ENCODE measurements around the gene YIPF3.
"Not testable (repeated sequence)": the region's sequence is repeated elsewhere in the genome, so short reads cannot be mapped to it uniquely, and the experiment has no call there.

YIPF3 gene

DNA sequence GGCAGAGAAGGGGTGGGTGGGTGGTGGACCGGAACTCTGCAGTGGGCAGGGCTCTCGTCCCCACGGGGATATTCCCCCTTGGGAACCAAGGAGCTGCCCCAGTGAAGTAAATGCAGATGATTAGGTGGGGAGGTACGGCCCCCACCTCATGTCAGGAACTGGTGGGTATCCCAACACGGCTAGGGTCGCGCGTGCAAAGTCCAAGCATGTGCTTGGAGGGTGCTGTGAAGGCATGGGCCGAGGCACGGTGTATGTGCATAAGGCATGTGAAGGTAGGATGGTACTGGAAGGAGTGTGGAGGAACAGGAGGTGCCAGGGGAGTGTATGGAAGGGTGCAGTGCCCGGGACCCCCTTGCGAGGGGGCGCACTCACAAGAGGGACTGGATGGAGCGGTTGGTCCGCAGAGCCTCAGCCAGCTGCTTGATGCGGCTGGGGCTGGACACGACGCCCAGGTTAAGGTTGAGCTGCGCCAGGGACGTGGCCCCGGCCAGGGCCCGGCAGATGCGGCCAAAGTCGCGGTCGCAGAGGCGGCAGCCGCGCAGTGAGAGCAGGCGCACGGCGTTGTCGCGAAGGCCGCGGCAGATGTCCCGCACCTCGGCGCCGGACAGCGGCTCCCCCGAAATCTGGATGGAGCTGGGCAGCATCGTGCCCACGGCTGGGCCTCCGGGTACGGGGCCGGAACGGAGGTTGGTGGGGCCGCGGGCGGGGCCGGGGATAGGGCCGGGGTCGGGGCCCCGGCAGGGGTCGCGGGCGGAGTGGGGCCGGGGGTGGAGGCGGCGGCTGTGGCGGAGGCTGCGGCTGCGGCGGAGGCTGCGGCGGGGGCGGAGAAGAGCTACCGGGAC lies 7.4 kb downstream of the YIPF3 start:
- no peak for DNase-seq

DNA sequence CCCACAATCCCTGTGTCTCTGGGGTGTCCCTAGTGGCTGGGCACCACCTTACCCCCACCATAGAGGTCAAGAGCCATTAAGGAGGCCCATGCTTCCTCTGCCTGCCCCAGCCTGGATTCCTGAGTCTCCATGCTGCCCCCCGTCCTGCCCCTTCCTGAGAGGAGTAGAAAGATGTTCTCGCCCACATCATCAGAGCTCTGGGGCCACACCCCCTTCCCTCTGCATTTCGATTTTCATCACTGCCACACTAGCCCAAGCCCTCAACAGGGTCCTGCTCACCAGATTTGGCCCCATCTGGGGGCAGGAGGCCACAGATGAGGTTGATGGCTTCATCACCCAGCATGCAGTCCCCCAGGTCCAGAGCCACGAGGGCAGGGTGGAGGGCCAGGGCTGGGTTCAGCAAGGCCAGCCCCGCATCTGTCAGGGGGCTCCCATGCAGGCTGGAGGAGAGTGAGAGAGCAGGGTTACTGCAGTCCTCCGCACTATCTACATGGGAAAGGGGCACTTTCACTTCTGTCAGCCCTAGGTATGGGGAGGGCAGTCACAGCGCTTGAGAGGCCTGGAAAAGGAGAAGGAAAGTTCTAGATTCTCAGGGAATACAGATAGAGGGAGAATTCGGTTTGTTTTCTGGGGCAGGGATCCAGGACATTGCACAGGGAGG lies 8.1 kb downstream of the YIPF3 start:
- no peak for DNase-seq

DNA sequence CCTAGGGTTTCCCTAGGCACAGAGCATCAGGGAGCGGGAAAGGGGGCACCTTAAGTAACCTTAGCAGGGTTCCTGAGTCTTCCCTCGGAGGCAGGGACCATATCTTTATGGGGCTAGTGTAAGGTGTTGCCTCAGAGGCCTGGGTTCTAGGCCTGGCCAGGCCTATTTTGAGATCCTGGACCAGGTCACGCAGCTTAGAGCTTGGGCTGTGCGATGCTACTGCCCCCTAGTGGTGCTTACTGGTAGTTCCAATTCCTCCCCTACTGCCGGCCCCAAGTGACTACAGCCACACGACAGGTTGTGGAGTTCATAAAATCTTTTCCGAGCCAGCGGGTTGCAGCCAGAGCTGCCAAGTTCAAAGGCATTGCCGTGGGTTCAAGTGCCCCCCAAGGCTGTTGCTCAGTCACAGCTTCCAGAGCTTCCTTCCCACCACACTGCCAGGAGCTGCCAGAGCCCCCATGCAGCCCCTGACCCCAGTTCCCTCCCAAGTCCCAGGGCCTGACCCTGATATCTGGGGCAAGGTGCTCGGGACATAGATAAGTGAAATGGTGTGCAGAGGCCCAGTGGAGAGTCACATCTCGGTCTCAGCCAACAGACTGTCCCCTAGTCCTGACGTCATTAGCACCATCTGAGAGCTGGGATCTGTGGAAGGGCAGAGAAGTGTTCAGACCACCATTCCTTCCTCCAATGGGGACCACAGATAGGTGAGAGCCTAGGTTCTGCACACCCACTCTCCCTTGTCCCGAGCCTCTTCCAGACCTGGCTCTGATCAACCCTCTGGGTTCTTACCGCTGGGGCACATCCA lies 9.9 kb downstream of the YIPF3 start:
- DNase-seq: peak; percentile 64 to 97

DNA sequence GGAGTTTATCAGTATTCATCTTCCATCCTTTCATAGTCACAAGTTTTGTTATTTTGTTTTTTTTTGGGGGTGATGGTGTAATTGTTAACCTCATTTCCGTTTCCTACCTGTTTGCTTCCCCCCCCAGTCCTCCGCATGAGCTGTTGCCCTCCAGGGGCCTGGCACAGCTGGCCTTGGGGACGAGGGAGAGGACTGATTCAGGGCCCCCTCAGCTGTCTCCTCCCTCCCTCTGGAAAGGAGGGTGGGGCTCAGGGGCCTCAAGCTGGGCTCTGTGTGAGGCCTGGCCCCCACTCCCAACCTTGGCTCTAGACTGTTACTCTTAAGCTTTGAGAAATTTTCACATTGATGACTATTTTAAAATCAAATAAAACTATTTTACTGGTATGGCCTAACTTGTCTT lies 10.6 kb downstream of the YIPF3 start:
- no peak for DNase-seq

GRCh38 chr6:43505718-43506117 lies 11.0 kb downstream of the YIPF3 start:
- no peak for DNase-seq

DNA sequence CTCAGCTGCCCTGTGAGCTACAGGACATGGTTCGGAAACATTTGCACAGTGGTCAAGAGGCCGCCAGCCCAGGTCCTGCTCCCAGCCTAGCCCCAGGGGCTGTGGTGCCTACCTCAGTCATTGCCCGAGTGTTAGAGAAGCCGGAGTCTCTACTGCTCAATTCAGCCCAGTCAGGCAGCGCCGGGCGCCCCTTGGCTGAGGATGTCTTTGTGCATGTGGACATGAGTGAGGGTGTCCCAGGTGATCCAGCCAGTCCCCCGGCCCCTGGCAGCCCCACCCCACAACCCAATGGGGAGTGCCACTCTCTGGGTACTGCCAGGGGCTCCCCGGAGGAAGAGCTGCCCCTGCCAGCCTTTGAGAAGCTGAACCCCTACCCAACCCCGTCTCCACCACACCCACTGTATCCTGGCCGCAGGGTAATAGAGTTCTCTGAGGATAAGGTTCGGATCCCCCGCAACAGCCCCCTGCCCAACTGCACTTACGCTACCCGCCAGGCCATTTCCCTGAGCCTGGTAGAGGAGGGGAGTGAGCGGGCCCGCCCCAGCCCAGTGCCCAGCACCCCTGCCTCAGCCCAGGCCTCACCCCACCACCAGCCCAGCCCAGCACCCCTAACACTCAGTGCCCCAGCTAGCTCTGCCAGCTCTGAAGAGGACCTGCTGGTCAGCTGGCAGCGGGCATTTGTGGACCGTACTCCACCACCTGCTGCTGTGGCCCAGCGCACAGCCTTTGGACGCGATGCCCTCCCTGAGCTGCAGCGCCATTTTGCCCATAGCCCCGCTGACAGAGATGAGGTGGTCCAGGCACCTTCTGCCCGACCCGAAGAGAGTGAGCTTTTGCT lies 11.8 kb downstream of the YIPF3 start:
- no peak for DNase-seq

DNA sequence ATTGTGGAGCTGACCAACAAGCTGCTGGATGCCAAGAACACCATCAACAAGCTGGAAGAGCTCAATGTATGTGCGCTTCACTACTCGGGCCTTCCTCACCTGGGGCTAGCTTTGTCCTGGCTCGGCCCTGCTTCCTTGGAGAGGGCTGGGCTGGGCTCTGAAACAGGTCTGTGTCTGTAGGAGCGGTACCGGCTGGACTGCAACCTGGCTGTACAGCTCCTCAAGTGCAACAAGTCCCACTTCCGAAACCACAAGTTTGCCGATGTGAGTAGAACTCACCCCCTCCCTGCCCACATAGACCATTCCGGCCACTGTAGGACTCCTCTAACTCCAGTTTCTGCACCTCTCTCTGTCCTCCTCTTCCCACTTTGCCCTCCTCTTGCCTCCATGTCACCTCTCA lies 13.3 kb downstream of the YIPF3 start:
- no peak for DNase-seq

GRCh38 chr6:43502666-43503065 lies 14.1 kb downstream of the YIPF3 start:
- DNase-seq: no peak

DNA sequence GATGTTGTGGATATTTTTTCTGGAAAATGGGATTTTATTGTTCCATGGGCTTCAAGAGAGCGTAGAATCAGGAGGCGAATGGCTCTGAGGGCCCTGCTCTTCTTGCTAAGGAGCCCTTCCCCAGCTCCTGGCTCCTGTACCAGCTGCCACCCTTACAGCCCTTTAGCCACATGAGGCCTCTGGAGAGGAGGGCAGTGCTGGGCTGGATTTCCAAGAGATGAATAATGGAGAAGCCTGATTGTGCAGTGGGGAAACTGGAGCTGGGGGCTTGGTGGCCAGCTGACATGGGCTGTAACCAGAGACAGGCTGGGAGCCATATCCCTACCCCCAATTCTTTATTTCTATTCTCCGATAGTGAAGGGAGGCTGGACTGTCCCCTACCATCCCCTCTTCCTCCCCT lies 15.8 kb downstream of the YIPF3 start:
- DNase-seq: no peak

DNA sequence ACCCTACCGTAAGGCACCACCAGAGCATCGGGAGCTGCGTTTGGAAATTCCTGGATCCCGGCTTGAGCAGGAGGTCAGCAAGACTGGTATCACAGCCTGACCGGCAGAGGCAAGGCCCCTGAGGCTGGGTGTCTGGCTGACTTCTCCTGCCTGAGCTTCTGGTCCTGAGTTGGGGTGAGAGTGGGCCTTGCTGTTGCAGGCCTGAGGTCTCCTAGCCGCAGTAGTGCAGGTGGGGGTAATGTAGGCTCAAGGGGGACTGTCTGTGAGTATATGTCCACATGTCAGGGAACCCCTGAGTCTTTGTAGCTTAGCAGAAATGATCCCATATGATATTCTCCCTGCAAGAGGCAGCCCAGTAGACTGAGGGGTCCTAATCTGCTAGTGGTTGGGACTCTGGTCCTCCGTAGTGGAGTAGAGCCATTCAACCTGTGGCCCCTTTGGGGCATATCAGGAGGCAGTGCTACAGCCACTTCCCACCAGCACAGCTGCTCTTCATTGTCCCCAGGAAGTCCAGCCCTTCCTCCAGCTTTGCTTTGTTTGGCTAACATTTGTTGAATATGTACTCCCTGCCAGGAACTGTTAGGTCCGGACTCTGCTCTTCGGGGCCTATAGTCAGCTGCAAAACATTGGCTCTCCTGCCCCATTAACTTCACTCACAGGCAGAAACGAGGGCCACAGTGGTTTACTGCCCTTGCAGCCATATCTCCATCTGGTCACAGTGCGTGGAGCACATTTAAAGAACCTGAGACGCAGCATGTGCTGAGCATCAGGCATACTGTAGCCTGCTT lies 17.5 kb downstream of the YIPF3 start:
- DNase-seq: no peak

GRCh38 chr6:43498291-43498690 lies 18.4 kb downstream of the YIPF3 start:
- DNase-seq: not testable (repeated sequence)

DNA sequence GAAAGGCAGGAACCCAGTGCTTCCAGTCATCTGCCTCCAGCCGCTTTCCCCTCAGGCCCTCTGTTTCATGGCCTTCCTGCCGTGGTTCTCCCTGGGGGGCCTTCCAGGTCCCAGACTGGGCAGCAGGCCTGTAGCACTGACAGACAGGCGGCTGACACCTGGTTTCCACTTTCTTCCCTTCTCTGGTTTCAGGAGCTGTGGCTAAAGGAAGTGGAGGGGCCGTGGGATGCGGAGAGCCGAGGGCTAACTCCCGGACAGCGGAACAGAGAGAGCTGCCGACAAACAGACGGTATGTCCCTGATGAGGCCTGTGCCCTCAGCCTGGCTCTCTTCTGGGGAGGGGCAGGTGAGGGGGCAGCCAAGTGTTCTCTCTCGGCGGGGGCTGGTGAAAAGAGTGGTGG lies 19.0 kb downstream of the YIPF3 start:
- no peak for DNase-seq

- no peak for DNase-seq
These were observed 19.7 kb downstream of the YIPF3 start for GRCh38 chr6:43497129-43497396.

GRCh38 chr6:43496370-43497128 lies 20.2 kb downstream of the YIPF3 start:
- DNase-seq: no peak

- DNase-seq: no peak
These were observed 21.3 kb downstream of the YIPF3 start for GRCh38 chr6:43495409-43495941.

GRCh38 chr6:43494766-43495165 lies 22.0 kb downstream of the YIPF3 start:
- no peak for DNase-seq

DNA sequence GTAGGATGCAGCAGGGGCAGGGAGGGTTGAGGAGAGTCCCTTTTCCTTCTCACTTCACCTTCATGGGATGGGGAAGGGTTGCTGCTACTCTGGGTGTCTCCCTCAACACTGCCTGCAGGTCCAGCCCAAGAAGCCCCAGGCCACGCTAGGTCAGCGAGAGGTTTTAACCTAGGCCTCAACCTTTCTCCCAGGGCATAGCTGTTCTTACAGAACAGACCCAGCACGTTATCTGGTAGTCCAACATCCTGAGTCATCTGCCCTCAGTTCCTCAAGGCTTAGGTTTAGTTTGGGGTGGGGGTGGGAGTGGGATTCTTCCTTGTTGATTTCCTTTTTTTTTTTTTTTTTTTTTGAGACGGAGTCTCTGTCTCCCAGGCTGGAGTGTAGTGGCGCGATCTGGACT lies 22.4 kb downstream of the YIPF3 start:
- no peak for DNase-seq

- no peak for DNase-seq
These were observed 22.9 kb downstream of the YIPF3 start for GRCh38 chr6:43493833-43494232.

GRCh38 chr6:43493230-43493629 lies 23.5 kb downstream of the YIPF3 start:
- no peak for DNase-seq

DNA sequence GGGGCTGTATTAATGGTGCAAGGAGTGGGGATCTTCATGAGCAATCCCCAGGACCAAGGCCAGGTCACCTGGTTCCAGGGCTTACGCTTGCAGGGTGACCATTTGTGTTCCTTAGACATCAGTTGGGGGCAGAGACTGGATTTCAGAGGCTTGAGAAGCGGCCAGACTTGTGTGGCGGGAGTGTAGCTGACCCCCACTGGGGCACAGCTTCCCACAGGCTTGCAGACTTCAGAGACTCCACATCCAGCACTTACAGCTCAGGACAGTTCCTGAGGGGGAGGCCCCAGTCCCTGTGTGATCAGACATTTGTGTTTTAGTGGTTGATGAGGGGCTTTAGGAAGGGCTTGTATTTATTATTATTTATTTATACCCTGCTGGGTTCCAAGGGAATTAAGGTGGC lies 24.1 kb downstream of the YIPF3 start:
- DNase-seq: no peak
